Keratinocyte (primary cell): ENCODE measurements around the gene WDR11. TPM values are rescaled to one million over a fixed set of nuclear protein-coding genes. Genes with fewer than 3 reads are reported as not detected.

Experiments
- DNase-seq: peaks from one replicate; pipeline ENCODE4 v3.0.0-alpha.2; 2011; ENCODE audit warnings: low read depth, missing footprints, low spot score
- FAIRE-seq: peaks from 2 replicates; lab custom pipeline; 2011; peaks lifted over from hg19 to GRCh38; lab: Jason Lieb, UNC
- H2AFZ ChIP-seq: 2 replicates; pipeline ENCODE4 v1.6.0; 2012; ENCODE audit warnings: low read length, control low read depth, inconsistent platforms; ENCODE audit not compliant: control insufficient read depth
- H3K27ac ChIP-seq: 2 replicates; pipeline ENCODE4 v1.5.1; 2011; ENCODE audit warnings: low read length; ENCODE audit not compliant: control insufficient read depth, insufficient read depth
- H3K27me3 ChIP-seq: 3 replicates; pipeline ENCODE4 v1.6.0; 2011; ENCODE audit warnings: low read length; ENCODE audit not compliant: control insufficient read depth, insufficient read depth; ENCODE audit errors: extremely low read depth
- H3K36me3 ChIP-seq, 2 experiments: 2 replicates in 1 of 2; 3 replicates in 1 of 2; pipeline ENCODE4 v1.5.1; 2011; ENCODE audit warnings: low read length in 2 of 2, mild to moderate bottlenecking in 1 of 2; ENCODE audit not compliant: control insufficient read depth in 2 of 2, insufficient read depth in 2 of 2; ENCODE audit errors: extremely low read depth in 1 of 2
- H3K4me1 ChIP-seq: 3 replicates; pipeline ENCODE4 v1.5.1; 2011; ENCODE audit warnings: low read length; ENCODE audit not compliant: control insufficient read depth, insufficient read depth; ENCODE audit errors: extremely low read depth
- H3K4me2 ChIP-seq: 3 replicates; pipeline ENCODE4 v1.6.0; 2011; ENCODE audit warnings: low read depth, low read length; ENCODE audit not compliant: control insufficient read depth, insufficient read depth; ENCODE audit errors: extremely low read depth
- H3K4me3 ChIP-seq, 3 experiments: fragments of 200-600 bp in 1 of 3; sonication (generic) in 1 of 3; 2 replicates in 2 of 3; 3 replicates in 1 of 3; pipeline ENCODE4 v1.5.1; 2011 to 2016; ENCODE audit warnings: low read length in 3 of 3, mild to moderate bottlenecking in 3 of 3, control low read depth in 2 of 3, inconsistent platforms in 1 of 3, low read depth in 1 of 3, mixed read lengths in 1 of 3, mixed run types in 1 of 3, moderate library complexity in 1 of 3; ENCODE audit not compliant: control insufficient read depth in 2 of 3, insufficient read depth in 2 of 3; ENCODE audit errors: extremely low read depth in 1 of 3
- H3K79me2 ChIP-seq: 2 replicates; pipeline ENCODE4 v1.6.0; 2012; ENCODE audit warnings: low read length; ENCODE audit not compliant: control insufficient read depth, insufficient read depth
- H3K9ac ChIP-seq: 3 replicates; pipeline ENCODE4 v1.6.0; 2011; ENCODE audit warnings: low read length; ENCODE audit not compliant: control insufficient read depth, insufficient read depth; ENCODE audit errors: extremely low read depth
- H3K9me1 ChIP-seq: 3 replicates; pipeline ENCODE4 v1.6.0; 2011; ENCODE audit warnings: low read length; ENCODE audit not compliant: control insufficient read depth, insufficient read depth; ENCODE audit errors: extremely low read depth
- H3K9me3 ChIP-seq: 2 replicates; pipeline ENCODE4 v1.5.1; 2012; ENCODE audit warnings: low read depth, low read length; ENCODE audit not compliant: control insufficient read depth
- H4K20me1 ChIP-seq: 3 replicates; pipeline ENCODE4 v1.6.0; 2011; ENCODE audit warnings: low read length; ENCODE audit not compliant: control insufficient read depth, insufficient read depth; ENCODE audit errors: extremely low read depth
- CTCF ChIP-seq, 3 experiments: IDR thresholded peaks in 1 of 3; conservative IDR thresholded peaks in 1 of 3; optimal IDR thresholded peaks in 1 of 3; 2 replicates in 2 of 3; 3 replicates in 1 of 3; pipeline versions ENCODE3 to v1.5.1; 2011; ENCODE audit warnings: low read length in 3 of 3, mild to moderate bottlenecking in 3 of 3, moderate library complexity in 2 of 3, control low read depth in 1 of 3, inconsistent platforms in 1 of 3; ENCODE audit not compliant: insufficient read depth in 2 of 3; ENCODE audit errors: extremely low read depth in 1 of 3
- EZH2 ChIP-seq: IDR thresholded peaks from one replicate; pipeline ENCODE4 v1.6.1; 2012; ENCODE audit warnings: inconsistent platforms, mild to moderate bottlenecking, low read length, moderate library complexity
- dilution Hi-C: fragments of 300-500 bp; cut with MboI; formaldehyde crosslinking; loops from one replicate; pipeline ENCODE4 v1.7.0; 2020; ENCODE audit warnings: low sequenced_read_pairs; ENCODE audit not compliant: extremely low pct_ligation_motif_present
- polyA plus RNA-seq, 5 experiments: library from polyadenylated mRNA; depleted of rRNA in 3 of 5; stranded (reverse) in 3 of 5; stranded (forward) in 1 of 5; unstranded in 1 of 5; fragments of >200 nt; gene quantifications; 1 replicate in 1 of 5; 2 replicates in 3 of 5; 3 replicates in 1 of 5; pipeline versions ENCODE4 v1.2.1 to v1.2.3, GENCODE V29; 2011 to 2012; ENCODE audit warnings: missing spikeins in 2 of 5, low read depth in 1 of 5, low replicate concordance in 1 of 5

WDR11 gene
- polyA plus RNA-seq, 1 donor (not counting 4 experiments of a cell fraction or from before 2014, with no cell fraction given), result 79.2 TPM

- Histone ChIP-seq H3K4me3 (no peak overlapping the region), H3K27ac (no peak overlapping the region), H3K79me2 (no peaks in the 10 kb centered on the region), H3K9me1 (no peaks in the 10 kb centered on the region), H3K9me3 (no peaks in the 10 kb centered on the region), H3K36me3 (no peaks in the 10 kb centered on the region), H3K9ac (no peak overlapping the region), H4K20me1 (no peaks in the 10 kb centered on the region), H3K4me2 (no peak overlapping the region), H3K27me3 (no peaks in the 10 kb centered on the region), H3K4me1 (no peaks in the 10 kb centered on the region), H2AFZ (no peak overlapping the region)
- TF ChIP-seq EZH2, result no peak
- TF ChIP-seq CTCF (optimal IDR thresholded peaks at IDR 0.05 in 1 of 3, IDR thresholded peaks at IDR 0.05 in 1 of 3, conservative IDR thresholded peaks at IDR 0.05 in 1 of 3; ENCODE audit: extremely low read depth in 1 of 3, insufficient read depth in 2 of 3, low read length in 3 of 3), result no peak
- dilution Hi-C loops, result no loop called here
- DNase-seq, result no peak
- no peak for FAIRE-seq
Observed at GRCh38 chr10:120810298-120810697, 40.9 kb upstream of the WDR11 start.

- H3K9ac ChIP-seq, result no peak overlapping the region
- H2AFZ ChIP-seq, result no peak overlapping the region
- H4K20me1 ChIP-seq, result no peaks in the 10 kb centered on the region
- TF ChIP-seq CTCF (optimal IDR thresholded peaks at IDR 0.05 in 1 of 3, IDR thresholded peaks at IDR 0.05 in 1 of 3, conservative IDR thresholded peaks at IDR 0.05 in 1 of 3; ENCODE audit: extremely low read depth in 1 of 3, insufficient read depth in 2 of 3, low read length in 3 of 3) (no peak), EZH2 (no peak)
- no peaks in the 10 kb centered on the region for H3K9me1 ChIP-seq
- H3K9me3 ChIP-seq, result no peaks in the 10 kb centered on the region
- no peaks in the 10 kb centered on the region for H3K79me2 ChIP-seq
- H3K4me1 ChIP-seq, result no peaks in the 10 kb centered on the region
- H3K4me3 ChIP-seq, result no peak overlapping the region
- H3K36me3 ChIP-seq, result no peaks in the 10 kb centered on the region
- no peak overlapping the region for H3K27ac ChIP-seq
- H3K4me2 ChIP-seq, result no peak overlapping the region
- H3K27me3 ChIP-seq, result no peaks in the 10 kb centered on the region
- dilution Hi-C loops, result no loop called here
- FAIRE-seq, result no peak
- no peak for DNase-seq
Observed at GRCh38 chr10:120813085-120813484, 38.1 kb upstream of the WDR11 start.
